ENCODE measurements around the gene AKR1A1.
"Not testable (repeated sequence)": the region's sequence is repeated elsewhere in the genome, so short reads cannot be mapped to it uniquely, and the experiment has no call there.

Gene AKR1A1

GRCh38 chr1:45570631-45571030 is 20.0 kb downstream of the AKR1A1 start:
- no peak for FAIRE-seq

GRCh38 chr1:45573231-45573804 is 22.7 kb downstream of the AKR1A1 start:
- FAIRE-seq: no peak

GRCh38 chr1:45574105-45574626 is 23.5 kb downstream of the AKR1A1 start:
- FAIRE-seq: no peak

- peak; percentile 92 for FAIRE-seq
Observed at GRCh38 chr1:45583264-45583665, 32.6 kb downstream of the AKR1A1 start.

GRCh38 chr1:45583666-45584350 is 33.2 kb downstream of the AKR1A1 start, which contains the start of gene NASP:
Gene NASP, plus strand, starts transcription at chr1:45584041. Its CDS starts 106 bp downstream, at chr1:45584147.
- FAIRE-seq: no peak

- FAIRE-seq: no peak
Observed at GRCh38 chr1:45584351-45585109, 33.9 kb downstream of the AKR1A1 start.

GRCh38 chr1:45585110-45585426 is 34.4 kb downstream of the AKR1A1 start:
- no peak for FAIRE-seq

GRCh38 chr1:45585496-45586075 is 35.0 kb downstream of the AKR1A1 start:
- FAIRE-seq: no peak

GRCh38 chr1:45586769-45587168 is 36.1 kb downstream of the AKR1A1 start:
- no peak for FAIRE-seq

GRCh38 chr1:45589861-45590260 is 39.2 kb downstream of the AKR1A1 start:
- FAIRE-seq: no peak

GRCh38 chr1:45594412-45594811 is 43.8 kb downstream of the AKR1A1 start:
- no peak for FAIRE-seq

- FAIRE-seq: not testable (repeated sequence)
Observed at GRCh38 chr1:45596765-45597164, 46.1 kb downstream of the AKR1A1 start.

- no peak for FAIRE-seq
Observed at GRCh38 chr1:45604239-45604638, 53.6 kb downstream of the AKR1A1 start.

GRCh38 chr1:45607404-45608074 is 56.9 kb downstream of the AKR1A1 start:
- no peak for FAIRE-seq

GRCh38 chr1:45608175-45609156 is 57.8 kb downstream of the AKR1A1 start:
- FAIRE-seq: no peak

GRCh38 chr1:45610589-45611226 is 60.1 kb downstream of the AKR1A1 start:
- no peak for FAIRE-seq

- no peak for FAIRE-seq
Observed at GRCh38 chr1:45612941-45613579, 62.4 kb downstream of the AKR1A1 start.

GRCh38 chr1:45615885-45616284 is 65.3 kb downstream of the AKR1A1 start:
- no peak for FAIRE-seq

GRCh38 chr1:45617618-45618017 is 67.0 kb downstream of the AKR1A1 start:
- no peak for FAIRE-seq

GRCh38 chr1:45619149-45619921 is 68.7 kb downstream of the AKR1A1 start:
- no peak for FAIRE-seq
